HCT116 (cell line): ENCODE data around the gene TTC17. TPM values are rescaled to one million over a fixed set of nuclear protein-coding genes. Genes with fewer than 3 reads are reported as not detected.

ENCODE experiments used
- ATAC-seq: fragments of 200-7000 bp; cut with Tn5 transposase; 2 replicates; pipeline ENCODE4 v1.9.1; 2020; ENCODE audit warnings: mild to moderate bottlenecking, moderate library complexity
- BruUV-seq: library from RNA; stranded (reverse); fragments of 400-500 nt; replicated peaks from 2 replicates; lab custom pipeline; 2021; lab: Mats Ljungman, UMichigan
- CTCF ChIA-PET: fragments of 300-600 bp; sonication (Branson Sonifier 250); formaldehyde crosslinking; loops from one replicate; lab custom pipeline; 2021; ENCODE audit warnings: antibody characterized with exemption; lab: Charles Lee
- POLR2A ChIA-PET: fragments of 300-600, 350-600 bp; sonication (Branson Sonifier 250); formaldehyde crosslinking; loops from one replicate; lab custom pipeline; 2021; ENCODE audit warnings: antibody characterized with exemption; lab: Charles Lee
- RAD21 ChIA-PET, 2 experiments: fragments of 300-600 bp; sonication (Branson Sonifier 250); formaldehyde crosslinking; loops; one replicate each; lab custom pipeline; 2023; ENCODE audit warnings: low total read pairs in 2 of 2; ENCODE audit not compliant: uncharacterized antibody in 2 of 2, unreplicated experiment in 2 of 2, low non-redundant PET in 1 of 2; lab: Charles Lee
- DNase-seq: peaks from one replicate; pipeline ENCODE4 v3.0.0-alpha.2; 2010; ENCODE audit warnings: low read depth, low spot score
- H2AFZ ChIP-seq: fragments of 200-600 bp; shearing (Covaris generic), sonication (generic); 2 replicates; pipeline ENCODE4 v1.6.1; 2017; ENCODE audit warnings: low read depth, mixed run types, mixed read lengths, antibody characterized with exemption, low read length; ENCODE audit not compliant: poor library complexity, severe bottlenecking
- H3K27ac ChIP-seq: 2 replicates; pipeline ENCODE4 v1.5.1; 2012; ENCODE audit warnings: low read depth, low read length
- H3K27me3 ChIP-seq: fragments of 200-600 bp; sonication (generic); 2 replicates; pipeline ENCODE4 v1.6.1; 2016; ENCODE audit warnings: mixed run types, low read length, mixed read lengths; ENCODE audit not compliant: insufficient read depth
- H3K36me3 ChIP-seq, 2 experiments: fragments of 200-500 bp in 1 of 2; fragments of 200-600 bp in 1 of 2; sonication (Bioruptor generic) in 1 of 2; sonication (generic) in 1 of 2; 2 replicates each; pipeline versions ENCODE4 v1.5.1 to v1.6.1; 2014 to 2016; ENCODE audit warnings: low read length in 2 of 2, inconsistent platforms in 1 of 2, mixed read lengths in 1 of 2, mixed run types in 1 of 2; ENCODE audit not compliant: insufficient read depth in 2 of 2, control insufficient read depth in 1 of 2
- H3K4me1 ChIP-seq, 2 experiments: fragments of 200-600 bp in 1 of 2; sonication (generic) in 1 of 2; 2 replicates each; pipeline versions ENCODE4 v1.5.1 to v1.6.1; 2012 to 2017; ENCODE audit warnings: low read length in 2 of 2, inconsistent platforms in 1 of 2, mild to moderate bottlenecking in 1 of 2, mixed read lengths in 1 of 2, mixed run types in 1 of 2, moderate library complexity in 1 of 2; ENCODE audit not compliant: insufficient read depth in 2 of 2, control insufficient read depth in 1 of 2
- H3K4me2 ChIP-seq: fragments of 200-600 bp; sonication (generic); 2 replicates; pipeline ENCODE4 v1.6.1; 2017; ENCODE audit warnings: mixed run types, low read length, mixed read lengths
- H3K4me3 ChIP-seq, 2 experiments: fragments of 200-600 bp in 1 of 2; sonication (generic) in 1 of 2; replicated peaks in 1 of 2; 2 replicates each; pipeline ENCODE4 v1.5.1; 2011 to 2016; ENCODE audit warnings: low read length in 2 of 2, control low read depth in 1 of 2, low read depth in 1 of 2, mild to moderate bottlenecking in 1 of 2, mixed read lengths in 1 of 2, mixed run types in 1 of 2
- H3K79me2 ChIP-seq: fragments of 200-600 bp; sonication (generic); 2 replicates; pipeline ENCODE4 v1.6.1; 2017; ENCODE audit warnings: mild to moderate bottlenecking, mixed run types, low read length, moderate library complexity, mixed read lengths; ENCODE audit not compliant: insufficient read depth
- H3K9ac ChIP-seq: fragments of 200-600 bp; sonication (generic); 2 replicates; pipeline ENCODE4 v1.6.1; 2016; ENCODE audit warnings: low read length, mixed read lengths
- H3K9me2 ChIP-seq: fragments of 200-600 bp; sonication (generic), shearing (Covaris generic); 2 replicates; pipeline ENCODE4 v1.6.1; 2017; ENCODE audit warnings: mixed run types, mild to moderate bottlenecking, moderate library complexity; ENCODE audit not compliant: insufficient read depth
- H3K9me3 ChIP-seq, 2 experiments: fragments of 200-500 bp in 1 of 2; fragments of 200-600 bp in 1 of 2; sonication (Bioruptor generic) in 1 of 2; sonication (generic) in 1 of 2; 2 replicates each; pipeline ENCODE4 v1.6.1; 2014 to 2017; ENCODE audit warnings: low read length in 2 of 2, mixed read lengths in 2 of 2, inconsistent platforms in 1 of 2, low read depth in 1 of 2, mild to moderate bottlenecking in 1 of 2, mixed run types in 1 of 2, moderate library complexity in 1 of 2; ENCODE audit not compliant: control insufficient read depth in 1 of 2, insufficient read depth in 1 of 2
- H4K20me1 ChIP-seq: fragments of 200-600 bp; sonication (generic), shearing (Covaris generic); 2 replicates; pipeline ENCODE4 v1.6.1; 2017; ENCODE audit warnings: mixed run types, mild to moderate bottlenecking, moderate library complexity; ENCODE audit not compliant: insufficient read depth
- CBX3 ChIP-seq: IDR thresholded peaks from 2 replicates; pipeline ENCODE4 v1.6.1; 2012; ENCODE audit warnings: low read depth
- CEBPB ChIP-seq: IDR thresholded peaks from 2 replicates; pipeline ENCODE4 v1.6.1; 2012; ENCODE audit warnings: low read depth
- POLR2AphosphoS5 ChIP-seq: IDR thresholded peaks from 2 replicates; pipeline ENCODE4 v1.6.1; 2011; ENCODE audit warnings: mild to moderate bottlenecking, low read depth, low read length, moderate library complexity
- SP1 ChIP-seq: IDR thresholded peaks from 2 replicates; pipeline ENCODE4 v1.6.1; 2012; ENCODE audit warnings: low read depth
- YY1 ChIP-seq: IDR thresholded peaks from 2 replicates; pipeline ENCODE4 v1.6.1; 2011; ENCODE audit warnings: low read length, low read depth, moderate library complexity, mild to moderate bottlenecking; ENCODE audit not compliant: insufficient replicate concordance; ENCODE audit errors: extremely low read depth
- ZFX ChIP-seq: fragments of 450-650 bp; IDR thresholded peaks from 2 replicates; pipeline ENCODE4 v1.6.1; 2017
- intact Hi-C: fragments of 100-400 bp; cut with micrococcal nuclease; formaldehyde crosslinking; loops from 2 replicates; pipeline ENCODE4 v1.10.0; 2022
- total RNA-seq: library from RNA; stranded (reverse); gene quantifications from one replicate; pipeline ENCODE4 v1.2.1, GENCODE V29; 2021; ENCODE audit not compliant: unreplicated experiment
- TF ChIP-seq, protein P1 (sequence below): IDR thresholded peaks from 2 replicates; pipeline ENCODE4 v1.6.1; 2012; ENCODE audit warnings: low read depth
- TF ChIP-seq, protein P2 (sequence below): IDR thresholded peaks from 2 replicates; pipeline ENCODE4 v1.6.1; 2011; ENCODE audit warnings: mild to moderate bottlenecking, low read length, moderate library complexity; ENCODE audit not compliant: insufficient replicate concordance; ENCODE audit errors: extremely low read depth

TTC17 gene
- total RNA-seq, 1 experiment from 2014 or later, result 51.6 TPM

DNA sequence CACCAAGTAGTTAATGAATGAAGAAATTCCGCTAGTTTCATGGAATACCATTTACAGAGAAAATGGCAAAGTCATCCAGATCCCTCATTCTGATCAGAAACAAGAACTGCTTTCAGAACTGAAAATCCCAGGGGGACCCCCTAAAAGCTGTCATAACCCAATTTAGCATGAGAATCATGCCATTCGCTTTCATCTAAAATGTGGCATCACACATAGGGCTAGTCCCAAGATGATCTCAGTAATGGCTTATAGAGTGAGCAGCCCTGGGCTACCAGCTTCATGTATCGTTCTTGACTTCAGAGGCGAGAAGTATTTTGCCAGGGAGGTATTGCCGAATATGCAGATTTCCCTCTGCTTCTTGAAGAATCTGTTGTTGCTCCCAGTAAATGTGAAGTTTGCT, 134.0 kb downstream of the TTC17 start:
- ATAC-seq (no peak), DNase-seq (no peak)
- BruUV-seq, result no TSS peak
- Histone ChIP-seq H3K27ac (no peak overlapping the region), H3K4me1 (no peaks in the 10 kb centered on the region), H3K9ac (no peak overlapping the region), H3K27me3 (no peaks in the 10 kb centered on the region), H3K9me3 (no peaks in the 10 kb centered on the region), H3K4me3 (no peak overlapping the region), H2AFZ (no peak overlapping the region), H4K20me1 (no peaks in the 10 kb centered on the region), H3K4me2 (no peak overlapping the region), H3K79me2 (no peaks in the 10 kb centered on the region), H3K36me3 (peaks cover 0 to 13% of the 10 kb centered on the region in 2 experiments; a peak in 1 of 4 replicates), H3K9me2 (no peaks in the 10 kb centered on the region)
- ChIA-PET CTCF (no interaction called here), RAD21 (no interaction called here), POLR2A (no interaction called here)
- intact Hi-C loops, result no loop called here
- TF ChIP-seq, protein P1, sequence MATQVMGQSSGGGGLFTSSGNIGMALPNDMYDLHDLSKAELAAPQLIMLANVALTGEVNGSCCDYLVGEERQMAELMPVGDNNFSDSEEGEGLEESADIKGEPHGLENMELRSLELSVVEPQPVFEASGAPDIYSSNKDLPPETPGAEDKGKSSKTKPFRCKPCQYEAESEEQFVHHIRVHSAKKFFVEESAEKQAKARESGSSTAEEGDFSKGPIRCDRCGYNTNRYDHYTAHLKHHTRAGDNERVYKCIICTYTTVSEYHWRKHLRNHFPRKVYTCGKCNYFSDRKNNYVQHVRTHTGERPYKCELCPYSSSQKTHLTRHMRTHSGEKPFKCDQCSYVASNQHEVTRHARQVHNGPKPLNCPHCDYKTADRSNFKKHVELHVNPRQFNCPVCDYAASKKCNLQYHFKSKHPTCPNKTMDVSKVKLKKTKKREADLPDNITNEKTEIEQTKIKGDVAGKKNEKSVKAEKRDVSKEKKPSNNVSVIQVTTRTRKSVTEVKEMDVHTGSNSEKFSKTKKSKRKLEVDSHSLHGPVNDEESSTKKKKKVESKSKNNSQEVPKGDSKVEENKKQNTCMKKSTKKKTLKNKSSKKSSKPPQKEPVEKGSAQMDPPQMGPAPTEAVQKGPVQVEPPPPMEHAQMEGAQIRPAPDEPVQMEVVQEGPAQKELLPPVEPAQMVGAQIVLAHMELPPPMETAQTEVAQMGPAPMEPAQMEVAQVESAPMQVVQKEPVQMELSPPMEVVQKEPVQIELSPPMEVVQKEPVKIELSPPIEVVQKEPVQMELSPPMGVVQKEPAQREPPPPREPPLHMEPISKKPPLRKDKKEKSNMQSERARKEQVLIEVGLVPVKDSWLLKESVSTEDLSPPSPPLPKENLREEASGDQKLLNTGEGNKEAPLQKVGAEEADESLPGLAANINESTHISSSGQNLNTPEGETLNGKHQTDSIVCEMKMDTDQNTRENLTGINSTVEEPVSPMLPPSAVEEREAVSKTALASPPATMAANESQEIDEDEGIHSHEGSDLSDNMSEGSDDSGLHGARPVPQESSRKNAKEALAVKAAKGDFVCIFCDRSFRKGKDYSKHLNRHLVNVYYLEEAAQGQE, result no peak
- TF ChIP-seq ZFX, result no peak
- TF ChIP-seq CBX3, result no peak
- TF ChIP-seq, protein P2, sequence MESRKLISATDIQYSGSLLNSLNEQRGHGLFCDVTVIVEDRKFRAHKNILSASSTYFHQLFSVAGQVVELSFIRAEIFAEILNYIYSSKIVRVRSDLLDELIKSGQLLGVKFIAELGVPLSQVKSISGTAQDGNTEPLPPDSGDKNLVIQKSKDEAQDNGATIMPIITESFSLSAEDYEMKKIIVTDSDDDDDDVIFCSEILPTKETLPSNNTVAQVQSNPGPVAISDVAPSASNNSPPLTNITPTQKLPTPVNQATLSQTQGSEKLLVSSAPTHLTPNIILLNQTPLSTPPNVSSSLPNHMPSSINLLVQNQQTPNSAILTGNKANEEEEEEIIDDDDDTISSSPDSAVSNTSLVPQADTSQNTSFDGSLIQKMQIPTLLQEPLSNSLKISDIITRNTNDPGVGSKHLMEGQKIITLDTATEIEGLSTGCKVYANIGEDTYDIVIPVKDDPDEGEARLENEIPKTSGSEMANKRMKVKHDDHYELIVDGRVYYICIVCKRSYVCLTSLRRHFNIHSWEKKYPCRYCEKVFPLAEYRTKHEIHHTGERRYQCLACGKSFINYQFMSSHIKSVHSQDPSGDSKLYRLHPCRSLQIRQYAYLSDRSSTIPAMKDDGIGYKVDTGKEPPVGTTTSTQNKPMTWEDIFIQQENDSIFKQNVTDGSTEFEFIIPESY, result no peak
- TF ChIP-seq POLR2AphosphoS5, result no peak
- TF ChIP-seq SP1, result no peak
- TF ChIP-seq CEBPB, result no peak
- TF ChIP-seq YY1, result no peak
